Activated CD8-positive, alpha-beta memory T cell treated with anti-CD3 and anti-CD28 coated beads for 1 hour (primary cell): ENCODE data around the gene SCAANT1.

Experiments
- DNase-seq, 2 donors: peaks; one replicate each; pipeline ENCODE4 v3.0.0-alpha.2; 2020; ENCODE audit warnings: low read depth in 1 of 2; ENCODE audit errors: extremely low read depth in 1 of 2

SCAANT1 gene

DNA sequence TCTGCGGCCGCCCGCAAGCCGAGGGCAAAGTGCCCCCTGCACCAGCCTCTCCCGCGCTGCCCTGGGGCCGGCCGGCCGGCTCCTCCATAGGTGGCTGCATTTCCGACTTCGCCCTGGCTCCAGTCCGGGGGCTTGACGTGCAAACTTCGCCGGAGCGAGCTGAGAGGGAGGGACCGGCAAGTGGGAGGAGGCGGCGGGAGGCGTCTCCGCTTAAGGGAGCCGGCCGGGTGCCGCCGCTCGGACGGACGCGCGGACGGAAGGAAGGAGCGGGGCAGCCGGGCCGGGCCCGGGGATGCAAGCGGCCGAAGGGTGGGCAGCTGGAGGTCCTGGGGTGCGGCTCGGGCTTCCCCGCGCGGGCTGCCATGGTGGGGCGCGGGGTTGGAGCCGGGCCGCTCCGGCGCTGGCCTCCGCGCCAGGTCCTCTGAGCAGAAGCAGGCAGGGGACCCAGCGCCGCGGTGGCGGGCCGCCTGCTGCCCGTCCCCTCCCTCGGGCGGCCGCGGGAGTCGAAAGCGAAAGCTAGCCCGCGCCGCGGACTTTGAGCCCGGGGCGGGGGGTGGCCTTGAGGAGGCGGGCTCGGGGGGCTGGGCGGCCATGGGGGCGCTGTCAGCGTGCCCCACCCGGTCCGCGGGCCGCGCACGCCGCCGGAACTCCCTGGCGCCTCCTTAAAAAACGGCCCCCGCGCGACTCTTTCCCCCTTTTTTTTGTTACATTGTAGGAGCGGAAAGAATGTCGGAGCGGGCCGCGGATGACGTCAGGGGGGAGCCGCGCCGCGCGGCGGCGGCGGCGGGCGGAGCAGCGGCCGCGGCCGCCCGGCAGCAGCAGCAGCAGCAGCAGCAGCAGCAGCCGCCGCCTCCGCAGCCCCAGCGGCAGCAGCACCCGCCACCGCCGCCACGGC lies at the start of gene SCAANT1:
Gene SCAANT1 (minus strand): TSS at position 511 of the 895 bp plus-strand sequence.
- peak; percentile 68 to 70 for DNase-seq

DNA sequence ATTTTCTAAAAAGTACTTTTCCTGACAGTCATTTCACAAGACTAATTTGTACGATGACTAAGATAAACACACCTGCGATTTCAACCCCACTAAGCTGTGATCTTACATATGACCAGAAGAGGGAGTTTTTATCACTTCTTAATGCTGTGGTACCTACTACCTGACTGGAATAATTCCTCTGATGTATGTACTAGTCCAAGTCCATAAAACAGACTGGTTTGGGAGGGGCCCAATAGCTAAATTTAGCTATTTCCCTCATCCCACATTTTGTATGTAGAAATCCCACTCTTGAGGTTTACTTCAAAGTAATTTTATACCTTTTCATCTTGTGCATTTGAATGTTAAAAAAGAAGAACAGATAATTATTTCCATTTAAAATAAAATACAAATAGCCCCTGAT lies 49.7 kb upstream of the SCAANT1 start:
- no peak for DNase-seq

DNA sequence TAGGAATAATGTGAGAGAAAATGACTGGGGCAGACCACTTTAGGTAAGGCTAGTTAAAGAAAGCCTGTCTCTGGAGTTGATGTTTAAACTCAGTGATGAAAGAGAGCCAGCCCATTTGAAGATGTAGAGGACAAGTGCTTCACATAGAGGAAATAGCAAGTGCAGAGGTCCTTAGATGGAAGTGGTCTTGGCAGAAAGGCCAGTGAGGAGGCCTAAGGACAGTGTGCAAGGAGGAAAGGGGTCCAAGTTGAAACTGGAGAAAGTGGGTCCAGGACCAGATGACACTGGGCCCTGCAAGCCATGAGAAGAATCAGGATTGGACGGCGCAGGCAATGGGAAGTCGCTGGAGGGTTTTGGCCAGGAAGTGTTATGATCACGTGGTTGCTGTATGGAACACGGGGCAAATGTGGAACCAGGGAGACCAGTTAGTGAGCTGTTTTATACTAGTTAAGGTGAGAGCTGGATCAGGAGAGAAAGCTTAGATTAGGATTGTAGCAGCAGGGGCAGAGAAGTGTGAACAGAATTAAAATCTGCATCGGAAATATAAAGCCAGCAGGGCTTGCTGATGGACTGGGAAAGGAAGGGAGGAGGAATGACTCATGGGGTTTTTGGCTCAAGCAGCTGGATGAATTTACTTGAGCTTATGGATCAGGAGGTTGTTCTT lies 48.0 kb upstream of the SCAANT1 start:
- no peak for DNase-seq

DNA sequence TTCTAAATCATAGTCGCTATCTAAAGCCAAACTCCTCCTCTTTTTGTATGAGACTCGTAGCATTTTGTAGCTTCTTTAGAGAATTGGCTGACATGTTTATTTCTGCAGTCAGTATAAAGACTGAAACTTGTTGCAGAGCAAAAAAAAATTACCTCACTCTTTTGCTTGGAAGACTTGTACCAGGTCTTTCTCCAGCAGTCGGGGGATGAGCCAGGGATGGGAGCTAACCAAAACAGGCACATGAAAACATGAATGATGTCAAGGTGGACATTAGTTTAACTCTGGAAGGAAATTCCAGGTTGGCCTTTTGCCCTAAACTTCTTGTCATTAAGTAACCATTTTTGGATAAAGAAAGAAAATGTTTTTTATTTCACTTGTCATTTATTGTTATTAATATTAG lies 47.0 kb upstream of the SCAANT1 start:
- no peak for DNase-seq

DNA sequence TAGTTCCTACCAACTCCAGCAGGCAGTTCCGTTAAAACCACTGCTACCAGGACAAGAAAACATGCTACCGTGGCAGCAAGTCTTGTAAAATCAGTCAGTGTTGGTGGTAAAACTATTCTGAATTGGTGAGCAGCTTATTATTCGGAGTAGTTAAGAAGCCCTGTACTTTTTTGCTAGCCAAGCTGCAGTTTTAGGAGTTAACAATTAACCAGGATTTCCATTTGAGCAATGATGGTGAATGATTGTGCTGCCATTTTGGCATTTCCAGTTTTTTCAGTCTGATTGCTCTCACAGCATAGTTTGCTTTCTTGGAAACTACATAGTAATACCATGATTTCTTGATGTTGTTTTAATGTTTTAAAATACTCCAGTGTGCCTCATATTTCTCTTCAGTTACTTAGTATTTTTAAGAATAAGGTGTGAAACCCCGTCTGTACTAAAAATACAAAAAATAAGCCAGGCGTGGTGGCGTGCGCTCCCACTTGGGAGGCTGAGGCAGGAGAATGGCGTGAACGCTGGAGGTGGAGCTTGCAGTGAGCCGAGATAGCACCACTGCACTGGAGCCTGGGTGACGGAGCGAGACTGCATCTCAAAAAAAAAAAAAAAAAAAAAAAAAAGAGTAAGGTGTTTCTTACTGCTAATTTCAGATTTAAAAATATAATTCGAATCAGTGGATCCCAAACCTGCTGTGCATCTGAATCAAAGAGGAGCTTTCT lies 43.8 kb upstream of the SCAANT1 start:
- no peak for DNase-seq

DNA sequence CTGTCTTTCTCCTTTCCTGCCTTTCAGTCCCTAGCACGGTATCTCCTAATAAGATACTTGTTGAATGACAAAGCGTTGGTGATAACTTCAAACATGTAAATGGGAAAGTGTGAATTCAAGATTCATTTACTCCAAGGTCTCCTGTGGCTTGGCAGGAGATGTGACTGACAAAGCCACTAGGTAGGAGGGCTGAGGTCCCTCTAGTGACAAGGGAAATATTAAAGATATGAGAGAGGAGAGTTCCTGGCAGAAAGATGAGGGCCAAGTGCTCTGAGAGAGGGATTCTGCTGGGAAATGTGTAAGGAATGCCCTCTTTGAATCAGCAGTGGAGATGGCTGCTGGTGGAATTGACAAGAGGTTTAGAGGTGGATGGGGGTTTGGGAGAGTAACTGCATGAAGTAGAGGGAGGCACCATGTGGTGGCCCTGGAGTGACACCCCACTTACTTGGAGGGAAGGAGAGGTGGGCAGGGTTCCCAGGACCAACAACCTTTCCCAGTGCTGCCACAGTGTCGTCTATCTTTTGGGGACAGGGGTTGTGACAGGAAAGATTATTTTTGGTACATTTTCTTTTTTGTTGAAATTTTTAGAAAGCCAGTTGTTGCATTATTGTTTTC lies 43.0 kb upstream of the SCAANT1 start:
- no peak for DNase-seq

DNA sequence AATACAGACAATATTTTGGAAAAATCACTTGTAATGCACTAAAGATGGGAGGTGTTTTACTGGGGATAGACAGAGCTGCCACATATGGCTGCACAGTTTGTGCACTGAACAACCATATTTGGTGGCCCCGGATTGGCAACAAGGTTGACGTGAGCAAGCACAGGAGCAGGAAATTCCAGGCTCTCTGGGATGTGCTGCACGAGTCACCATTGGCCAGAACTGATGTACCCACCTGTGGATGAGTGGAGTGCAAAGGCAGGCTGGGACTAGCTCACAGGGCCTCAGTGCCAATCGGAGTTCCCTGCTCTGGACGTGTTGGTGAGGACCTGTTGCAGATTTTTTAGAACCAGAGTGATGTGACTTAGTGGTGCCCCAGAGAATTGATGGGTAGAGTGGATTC lies 42.0 kb upstream of the SCAANT1 start:
- no peak for DNase-seq

DNA sequence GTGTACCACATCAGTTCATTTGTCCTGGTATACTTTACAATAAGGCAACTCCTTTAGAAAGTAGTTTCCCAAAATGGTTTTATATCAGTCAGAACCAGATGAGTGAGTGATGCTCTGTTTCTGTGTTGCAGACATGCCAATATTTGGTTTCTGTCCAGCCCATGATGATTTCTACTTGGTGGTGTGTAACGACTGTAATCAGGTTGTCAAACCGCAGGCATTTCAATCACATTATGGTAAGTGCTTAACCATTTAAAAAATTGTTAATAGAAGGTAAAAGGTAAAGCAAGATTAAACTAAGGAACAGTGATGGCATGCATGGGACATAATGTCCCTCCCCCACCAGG lies 40.0 kb upstream of the SCAANT1 start:
- no peak for DNase-seq

DNA sequence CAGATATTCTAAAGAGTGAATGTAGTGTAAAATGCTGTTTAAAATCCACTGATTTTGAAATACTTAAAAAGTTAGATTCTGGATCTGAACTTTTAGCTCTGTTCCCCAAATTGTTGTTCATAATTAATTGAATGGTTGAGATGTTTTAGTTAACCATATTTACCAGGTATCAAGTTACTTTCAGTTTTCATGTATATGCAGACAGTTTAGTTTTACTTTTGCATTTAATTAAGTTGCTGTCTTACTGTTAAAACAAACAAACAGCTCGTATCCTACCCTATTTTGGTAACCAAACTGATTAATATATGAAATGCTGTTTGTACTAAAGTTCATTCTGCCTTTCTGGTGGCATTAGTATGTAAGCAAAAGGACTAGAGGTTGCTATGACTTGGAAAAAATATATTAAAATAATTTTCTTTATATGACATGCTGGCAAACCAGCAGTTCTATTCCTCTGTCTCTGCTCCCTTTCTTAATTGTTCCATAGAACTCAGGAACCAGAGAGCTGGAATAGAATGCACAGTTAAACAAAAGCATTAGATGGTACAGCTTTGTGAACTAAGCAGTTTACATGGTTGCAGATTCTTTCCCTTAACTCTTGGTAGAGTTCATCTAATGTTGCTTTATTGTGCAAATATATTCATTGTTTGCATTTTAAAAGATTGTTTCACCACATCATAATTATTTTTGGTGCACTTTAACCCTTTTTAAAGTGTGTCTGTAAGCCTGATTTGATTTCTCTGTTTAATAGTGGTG lies 39.5 kb upstream of the SCAANT1 start:
- DNase-seq: no peak

DNA sequence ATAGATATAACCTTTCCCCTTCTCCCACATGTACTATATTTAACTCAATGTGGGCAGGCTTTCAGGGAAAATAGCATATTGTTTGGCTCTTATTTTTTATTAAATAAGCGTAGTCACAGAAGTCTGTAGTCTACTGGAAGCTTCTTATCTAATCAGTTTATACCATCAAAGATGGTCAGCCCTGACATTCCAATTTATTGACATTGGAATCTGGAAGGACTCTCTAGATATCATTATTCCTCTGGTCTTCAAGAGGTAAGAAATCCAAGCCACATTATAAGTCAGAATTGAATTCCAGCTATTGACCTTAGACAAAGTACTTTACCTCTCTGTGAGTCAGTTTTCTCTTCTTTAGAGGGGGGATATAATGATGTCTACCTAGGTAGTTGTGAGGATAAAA lies 38.5 kb upstream of the SCAANT1 start:
- DNase-seq: no peak

DNA sequence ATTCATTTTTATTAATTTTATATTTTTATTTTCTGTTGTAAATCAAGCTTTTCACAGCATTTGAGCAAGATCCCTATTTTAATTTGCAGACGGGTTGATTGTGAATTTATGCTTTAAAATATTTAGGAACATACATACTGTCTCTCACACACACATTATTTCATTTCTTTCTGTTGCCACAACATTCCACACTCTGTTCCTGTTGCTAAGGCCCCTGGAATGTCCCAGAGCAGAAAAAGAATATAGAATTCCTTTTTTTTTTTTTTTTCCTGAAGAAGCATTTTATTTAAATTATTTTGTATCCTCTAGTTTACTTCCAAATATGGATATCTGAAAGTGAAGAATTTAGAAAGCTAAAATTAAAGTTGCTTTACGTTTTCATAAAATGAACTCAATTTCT lies 36.8 kb upstream of the SCAANT1 start:
- no peak for DNase-seq

DNA sequence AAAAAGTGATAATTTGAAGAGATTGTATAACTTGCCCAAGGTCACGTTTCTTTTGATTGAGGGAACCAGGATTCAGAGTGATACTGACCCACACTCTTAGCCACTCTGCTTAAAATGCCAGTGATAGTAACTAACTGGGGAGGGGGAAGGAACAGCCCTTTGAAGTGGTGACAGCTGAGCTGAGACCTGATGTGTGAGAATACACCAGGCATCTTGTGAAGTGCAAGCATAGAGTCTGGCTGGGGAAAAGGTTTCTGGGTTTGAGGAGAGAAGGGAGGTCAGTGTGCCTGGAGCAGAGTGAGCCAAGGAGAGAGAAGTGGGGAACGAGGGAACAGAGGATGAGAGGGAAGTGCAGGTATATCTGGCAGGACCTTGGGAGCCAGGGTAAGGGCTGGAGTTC lies 35.4 kb upstream of the SCAANT1 start:
- no peak for DNase-seq

DNA sequence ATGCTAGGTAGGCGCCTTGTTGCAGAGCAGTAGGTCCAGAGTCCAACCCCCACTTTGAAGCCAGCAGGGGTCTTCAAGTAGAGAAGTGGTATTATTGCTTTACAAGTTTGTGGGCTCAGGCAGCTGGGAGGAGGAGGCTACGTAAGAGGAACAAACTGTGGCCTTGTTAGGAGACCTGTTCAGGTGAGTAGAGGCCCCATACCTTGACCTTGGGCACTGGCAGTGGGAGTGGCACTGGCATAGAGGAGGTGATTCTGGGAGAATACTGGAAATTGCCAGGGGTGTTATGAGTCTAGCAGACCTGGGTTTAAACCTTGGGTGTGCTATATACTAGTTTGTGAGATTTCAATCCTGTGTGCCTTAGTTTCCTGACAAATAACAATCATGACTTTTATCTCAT lies 34.6 kb upstream of the SCAANT1 start:
- DNase-seq: no peak

DNA sequence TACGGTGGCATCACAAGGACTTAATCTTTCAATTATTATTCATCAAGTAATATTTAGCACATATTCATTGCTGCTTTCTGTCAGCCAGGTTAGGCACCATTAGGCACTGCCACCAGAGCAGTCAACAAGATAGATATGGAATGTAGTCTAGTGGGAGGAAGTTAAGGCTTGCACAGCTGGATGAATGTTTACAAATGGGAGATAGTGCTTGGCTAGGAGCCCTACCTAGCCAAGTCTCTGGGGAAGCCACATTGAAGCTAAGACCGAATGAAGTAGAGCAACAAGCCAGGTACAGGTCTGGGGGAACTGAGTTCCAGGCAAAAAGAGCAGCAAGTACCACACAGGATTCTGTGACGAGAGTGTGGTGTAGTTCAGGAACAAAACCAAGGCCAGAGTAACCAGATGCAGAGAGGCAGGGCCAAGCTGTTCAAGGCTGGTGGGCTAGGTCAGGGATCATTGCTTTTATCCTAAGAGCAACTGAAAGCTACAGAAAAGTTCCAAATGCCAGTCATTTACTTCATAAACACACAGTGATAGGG lies 33.4 kb upstream of the SCAANT1 start:
- DNase-seq: no peak

DNA sequence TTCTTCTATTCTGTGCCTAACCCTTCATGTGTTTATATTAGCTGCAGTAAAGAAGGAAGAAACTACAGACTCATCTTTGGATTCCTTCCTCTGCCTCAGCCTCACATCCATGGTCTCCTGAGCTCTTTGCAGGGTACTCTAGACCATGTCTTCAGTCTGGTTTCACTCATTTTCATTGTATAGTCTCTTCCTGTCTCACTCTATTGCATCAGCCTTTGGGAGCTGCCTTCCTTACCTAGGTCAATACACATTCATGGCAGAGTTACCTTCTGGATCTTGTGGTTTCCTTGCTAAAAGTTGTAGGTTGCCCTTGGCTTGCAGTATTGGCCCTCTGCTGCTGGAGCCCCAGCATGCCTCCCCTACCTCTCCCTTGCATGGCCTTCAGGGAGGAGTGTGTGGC lies 31.5 kb upstream of the SCAANT1 start:
- DNase-seq: no peak

DNA sequence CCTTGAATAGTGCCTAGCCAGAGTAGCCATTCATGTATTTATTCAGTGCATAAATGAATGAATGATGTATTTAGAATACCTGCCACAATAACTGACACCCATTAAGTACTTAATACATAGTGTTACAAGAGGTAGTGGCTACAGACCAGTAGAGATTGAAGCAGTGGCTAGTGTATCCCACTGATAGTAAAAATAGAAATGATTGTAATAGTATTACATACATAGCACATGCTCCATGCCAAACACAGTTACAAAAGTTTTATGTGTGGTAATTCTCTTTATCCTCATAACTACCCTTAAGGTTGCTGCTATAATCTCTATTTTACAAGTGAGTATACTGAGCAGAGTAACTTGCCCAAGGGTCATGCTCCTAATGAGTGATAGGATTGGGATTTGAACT lies 30.3 kb upstream of the SCAANT1 start:
- no peak for DNase-seq

DNA sequence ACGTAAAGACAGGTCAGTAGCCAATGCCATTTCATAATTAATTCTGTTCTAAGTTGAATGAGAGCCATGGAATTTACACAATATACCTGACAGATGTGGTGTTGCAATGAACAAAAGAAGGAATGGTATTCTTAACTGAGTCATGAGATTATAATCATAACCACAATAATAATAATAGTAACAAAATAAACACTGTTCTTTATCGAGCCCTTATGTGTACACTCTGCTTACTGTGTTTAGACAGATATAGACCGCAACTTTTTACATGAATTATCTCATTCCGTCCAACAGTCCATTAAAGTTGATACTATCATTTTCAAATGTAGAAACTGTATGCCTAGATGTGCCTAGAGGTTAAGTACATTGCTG lies 28.2 kb upstream of the SCAANT1 start:
- DNase-seq: no peak

DNA sequence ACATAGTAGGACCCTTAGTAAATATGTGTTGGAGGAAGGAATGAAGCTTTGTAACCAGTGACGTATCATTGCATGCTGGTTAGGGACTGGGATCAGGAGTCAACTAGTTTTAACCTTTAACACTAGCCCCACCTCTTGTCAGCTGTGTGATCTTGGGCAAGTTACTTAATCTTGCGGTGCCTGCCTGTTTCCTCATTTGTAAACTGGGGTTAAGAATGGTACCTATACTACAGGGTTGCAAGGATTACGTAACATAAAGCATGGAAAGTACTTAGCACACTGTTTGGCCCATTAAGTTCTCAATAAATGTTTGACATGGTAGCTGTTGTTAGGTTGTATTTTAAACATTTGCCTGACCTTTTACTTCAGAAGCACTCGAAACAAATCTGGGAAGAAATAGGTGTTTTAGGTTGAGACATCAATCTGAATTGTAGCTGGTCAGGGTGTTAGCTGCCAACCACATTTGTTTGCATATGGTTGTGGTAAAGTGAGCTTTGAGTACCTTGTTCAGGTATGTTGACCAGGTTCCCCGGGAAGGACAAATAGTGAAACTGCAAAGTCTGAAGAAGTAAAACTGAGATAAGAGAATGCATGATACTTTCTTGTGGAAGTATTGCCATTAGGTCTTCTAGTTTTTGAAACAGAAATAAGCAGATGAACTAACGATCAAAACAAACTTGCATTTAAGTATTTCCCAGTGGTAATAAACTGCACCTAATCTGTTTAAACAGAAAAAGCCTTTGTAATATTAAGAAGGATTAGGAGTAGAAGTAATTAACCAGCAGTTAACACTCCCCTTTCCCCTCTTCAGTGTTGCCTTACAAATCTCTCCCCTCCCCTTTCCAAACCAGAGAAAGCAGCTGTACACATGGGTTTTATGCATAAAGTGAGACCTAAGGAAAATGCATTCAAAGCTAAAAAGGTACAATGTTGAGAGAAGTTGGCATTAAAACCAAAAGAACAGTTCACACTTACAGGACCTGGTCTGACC lies 25.8 kb upstream of the SCAANT1 start:
- no peak for DNase-seq

DNA sequence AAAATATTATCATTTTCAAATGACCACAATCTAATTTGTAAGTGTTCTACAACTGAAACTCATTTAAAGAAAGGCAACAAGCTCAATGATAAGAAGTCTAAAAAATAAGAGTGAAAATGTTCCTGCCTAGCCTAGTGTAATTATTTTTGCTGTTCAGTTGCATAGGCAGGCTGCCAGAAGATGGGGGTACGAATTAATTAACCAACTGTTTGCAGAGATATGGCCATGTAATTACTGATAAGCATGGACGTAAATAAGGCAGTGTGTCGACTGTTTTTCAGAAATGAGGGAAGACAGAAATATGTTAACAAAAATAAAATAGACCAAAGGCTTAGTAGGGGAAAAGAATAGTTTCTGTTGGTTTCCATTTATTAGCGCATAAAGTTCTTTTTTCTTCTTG lies 24.7 kb upstream of the SCAANT1 start:
- DNase-seq: no peak
